GM12878 (cell line): Measurements from ENCODE around the gene SHANK3. TPM values are rescaled to one million over a fixed set of nuclear protein-coding genes. Genes with fewer than 3 reads are reported as not detected.

Source experiments
- ATAC-seq: fragments of 200-7000 bp; cut with Tn5 transposase; 3 replicates; pipeline ENCODE4 v1.9.1; 2020; ENCODE audit warnings: mild to moderate bottlenecking, moderate library complexity
- BruUV-seq: library from RNA; stranded (reverse); fragments of 400-500 nt; replicated peaks from 2 replicates; lab custom pipeline; 2021; lab: Mats Ljungman, UMichigan
- CTCF ChIA-PET: fragments of 300-600 bp; sonication (Branson Sonifier 250); formaldehyde crosslinking; extraction: SDS; loops from one replicate; lab custom pipeline; 2021; ENCODE audit warnings: inconsistent platforms; lab: Yijun Ruan, JAX
- POLR2A ChIA-PET: fragments of 350-600 bp; formaldehyde crosslinking; extraction: SDS; loops from one replicate; lab custom pipeline; 2021; ENCODE audit warnings: inconsistent platforms; lab: Charles Lee
- RAD21 ChIA-PET: fragments of 300-600 bp; sonication (Branson Sonifier 250); formaldehyde crosslinking; loops from one replicate; lab custom pipeline; 2023; ENCODE audit warnings: antibody characterized with exemption; ENCODE audit not compliant: unreplicated experiment; lab: Charles Lee
- SMC1A ChIA-PET: fragments of 300-600 bp; sonication (Branson Sonifier 250); formaldehyde crosslinking; loops from one replicate; lab custom pipeline; 2023; ENCODE audit not compliant: unreplicated experiment, uncharacterized antibody; lab: Charles Lee
- DNase-seq: peaks from one replicate; pipeline ENCODE4 v3.0.0-alpha.2; 2011; ENCODE audit warnings: low read depth, low spot score
- FAIRE-seq: peaks from 3 replicates; lab custom pipeline; 2011; peaks lifted over from hg19 to GRCh38; lab: Jason Lieb, UNC
- H2AFZ ChIP-seq: 2 replicates; pipeline ENCODE4 v1.6.0; 2011; ENCODE audit warnings: low read depth, low read length, control low read depth; ENCODE audit not compliant: control insufficient read depth
- H3K27ac ChIP-seq: 2 replicates; pipeline ENCODE4 v1.5.1; 2011; ENCODE audit warnings: control low read depth; ENCODE audit not compliant: control insufficient read depth, insufficient read depth
- H3K27me3 ChIP-seq, 2 experiments: replicated peaks in 1 of 2; 2 replicates each; pipeline versions ENCODE4 v1.6.0 to v1.6.1; 2011; ENCODE audit warnings: low read length in 1 of 2; ENCODE audit not compliant: control insufficient read depth in 2 of 2, insufficient read depth in 2 of 2
- H3K36me3 ChIP-seq, 2 experiments: 2 replicates each; pipeline ENCODE4 v1.5.1; 2011; ENCODE audit warnings: low read length in 1 of 2; ENCODE audit not compliant: control insufficient read depth in 2 of 2, insufficient read depth in 2 of 2
- H3K4me1 ChIP-seq: 2 replicates; pipeline ENCODE4 v1.6.1; 2011; ENCODE audit warnings: mild to moderate bottlenecking, low read length, moderate library complexity, mixed read lengths; ENCODE audit not compliant: control insufficient read depth, insufficient read depth
- H3K4me2 ChIP-seq: 2 replicates; pipeline ENCODE4 v1.6.0; 2011; ENCODE audit warnings: control low read depth; ENCODE audit not compliant: control insufficient read depth, insufficient read depth
- H3K4me3 ChIP-seq: fragments of 200-600 bp; sonication (generic); 2 replicates; pipeline ENCODE4 v1.5.1; 2016
- H3K79me2 ChIP-seq: 2 replicates; pipeline ENCODE4 v1.6.0; 2011; ENCODE audit warnings: low read length; ENCODE audit not compliant: control insufficient read depth, insufficient read depth
- H3K9ac ChIP-seq: 2 replicates; pipeline ENCODE4 v1.8.0; 2011; ENCODE audit warnings: low read length, control low read depth, mixed read lengths; ENCODE audit not compliant: control insufficient read depth, insufficient read depth
- H3K9me3 ChIP-seq: replicated peaks from 3 replicates; pipeline ENCODE4 v1.5.1; 2011; ENCODE audit warnings: mild to moderate bottlenecking, low read length; ENCODE audit not compliant: control insufficient read depth, insufficient read depth
- H4K20me1 ChIP-seq: 2 replicates; pipeline ENCODE4 v1.6.0; 2011; ENCODE audit not compliant: control insufficient read depth, insufficient read depth
- ASH2L ChIP-seq: fragments of 300-600, 200-600 bp; sonication (generic); IDR thresholded peaks from 2 replicates; pipeline ENCODE4 v1.6.1; 2017; ENCODE audit warnings: low read depth, mild to moderate bottlenecking, borderline replicate concordance
- EED ChIP-seq: sonication (generic); IDR thresholded peaks from 2 replicates; pipeline ENCODE4 v1.6.1; 2016; ENCODE audit warnings: antibody characterized with exemption, low read depth
- HDGF ChIP-seq: fragments of 450-650 bp; IDR thresholded peaks from 2 replicates; pipeline ENCODE4 v1.6.1; 2016; ENCODE audit warnings: antibody characterized with exemption
- RCOR1 ChIP-seq: conservative IDR thresholded peaks from 2 replicates; pipeline ENCODE4 v1.6.1; 2012; ENCODE audit warnings: low read depth, low read length, improper control_type of control experiment
- SMAD5 ChIP-seq: IDR thresholded peaks from 2 replicates; pipeline ENCODE4 v1.6.1; 2016; ENCODE audit warnings: antibody characterized with exemption, low read depth
- WGBS: methylation state at CpG from one replicate; pipeline ENCODE4 v1.1.6; 2016; ENCODE audit warnings: low lambda C conversion rate; ENCODE audit not compliant: insufficient replicate concordance, insufficient coverage; ENCODE audit errors: missing lambda C conversion rate; 5-methylcytosine and 5-hydroxymethylcytosine counted together
- in situ Hi-C: fragments of 300-500 bp; cut with MboI; formaldehyde crosslinking; loops from 9 replicates; pipeline ENCODE4 v1.14.3; 2018; ENCODE audit warnings: mixed read lengths
- intact Hi-C: fragments of 100-400 bp; cut with micrococcal nuclease; formaldehyde crosslinking; loops from one replicate; pipeline ENCODE4 v1.14.2; 2022; ENCODE audit not compliant: unreplicated experiment
- polyA plus RNA-seq, 11 experiments: library from polyadenylated mRNA; depleted of rRNA in 4 of 11; unstranded in 6 of 11; stranded (reverse) in 5 of 11; fragments of >200 nt; fragmentation: Nextera tagmentation in 4 of 11; fragmentation: Illumina TruSeq in 1 of 11; extraction: Ambion mirVana in 4 of 11; extraction: Trizol in 1 of 11; gene quantifications; 1 replicate in 1 of 11; 2 replicates in 10 of 11; pipeline versions ENCODE4 v1.2.1 to v1.2.3, GENCODE V29; 2011 to 2016; ENCODE audit warnings: inconsistent platforms in 2 of 11, missing spikeins in 2 of 11, low read depth in 1 of 11
- total RNA-seq, 4 experiments: library from RNA; depleted of rRNA in 3 of 4; stranded (reverse); fragments of >200 nt in 3 of 4; fragmentation: Illumina TruSeq in 1 of 4; extraction: Trizol in 1 of 4; gene quantifications; 2 replicates each; pipeline versions ENCODE4 v1.2.1 to v1.2.3, GENCODE V29; 2013 to 2021

SHANK3 gene
- total and polyA plus RNA-seq, 10 of the 15 experiments (the other 5 are each of a cell fraction or from before 2014, with no cell fraction given): under 0.01 to 0.10 (median 0.05) TPM; not detected in 6

GRCh38 chr22:50702821-50703725 is 30.4 kb downstream of the SHANK3 start:
- no peaks in the 10 kb centered on the region for H3K79me2 ChIP-seq
- no peaks in the 10 kb centered on the region for H3K4me1 ChIP-seq
- SMC1A ChIA-PET: interaction anchor here (0.7 kb wide), 1 partner anchor 9 kb away, joined by 4 read pairs; no protein-coding TSS in a partner anchor
- TF ChIP-seq HDGF: no peak
- no peak for TF ChIP-seq ASH2L
- no peak for TF ChIP-seq EED
- no peak for TF ChIP-seq SMAD5
- TF ChIP-seq RCOR1: no peak
- in situ Hi-C loops: no loop called here
- FAIRE-seq (no peak), DNase-seq (no peak), ATAC-seq (no peak)
- CTCF ChIA-PET: interaction anchor here (0.6 to 0.7 kb wide), 2 partner anchors 452 to 892 kb away, joined by 3 to 4 read pairs; partner anchors contain the start of gene HDAC10
- no peaks in the 10 kb centered on the region for H3K9me3 ChIP-seq
- WGBS: 30% methylated on average over 20 of the region's 20 CpGs
- no peaks in the 10 kb centered on the region for H4K20me1 ChIP-seq
- RAD21 ChIA-PET: no interaction called here
- intact Hi-C loops: no loop called here
- no peak overlapping the region for H3K4me2 ChIP-seq
- no peaks in the 10 kb centered on the region for H3K36me3 ChIP-seq
- H2AFZ ChIP-seq: no peak overlapping the region
- BruUV-seq: no TSS peak
- H3K27ac ChIP-seq: no peak overlapping the region
- POLR2A ChIA-PET: no interaction called here
- no peak overlapping the region for H3K9ac ChIP-seq
- H3K27me3 ChIP-seq: no peaks in the 10 kb centered on the region
- H3K4me3 ChIP-seq: no peak overlapping the region
